ENCODE measurements around the gene SMARCC1.

The SMARCC1 gene

DNA sequence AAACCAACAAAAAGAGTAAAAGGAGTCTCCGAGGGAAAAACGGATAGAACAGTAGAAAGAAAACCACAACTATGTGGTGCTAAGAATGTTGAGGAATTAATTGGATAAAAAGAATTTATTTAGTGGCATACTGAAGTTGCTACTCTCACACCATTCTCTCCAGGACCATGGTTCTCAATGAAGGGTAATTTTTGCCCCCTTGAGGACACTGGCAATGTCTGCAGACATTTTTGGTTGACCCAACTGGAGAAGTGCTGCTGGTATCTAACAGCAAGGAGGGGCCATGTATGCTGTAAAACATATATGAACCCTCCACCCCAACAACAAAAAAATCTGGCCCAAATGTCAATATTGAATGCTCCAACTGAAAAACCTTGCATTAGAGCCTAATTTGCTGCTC is 117.2 kb downstream of the SMARCC1 start:
- no peak for TF ChIP-seq CTCF (IDR thresholded peaks at IDR 0.05; ENCODE audit: extremely low read depth, missing control alignments)
- no peak for DNase-seq (ENCODE audit: low spot score)

DNA sequence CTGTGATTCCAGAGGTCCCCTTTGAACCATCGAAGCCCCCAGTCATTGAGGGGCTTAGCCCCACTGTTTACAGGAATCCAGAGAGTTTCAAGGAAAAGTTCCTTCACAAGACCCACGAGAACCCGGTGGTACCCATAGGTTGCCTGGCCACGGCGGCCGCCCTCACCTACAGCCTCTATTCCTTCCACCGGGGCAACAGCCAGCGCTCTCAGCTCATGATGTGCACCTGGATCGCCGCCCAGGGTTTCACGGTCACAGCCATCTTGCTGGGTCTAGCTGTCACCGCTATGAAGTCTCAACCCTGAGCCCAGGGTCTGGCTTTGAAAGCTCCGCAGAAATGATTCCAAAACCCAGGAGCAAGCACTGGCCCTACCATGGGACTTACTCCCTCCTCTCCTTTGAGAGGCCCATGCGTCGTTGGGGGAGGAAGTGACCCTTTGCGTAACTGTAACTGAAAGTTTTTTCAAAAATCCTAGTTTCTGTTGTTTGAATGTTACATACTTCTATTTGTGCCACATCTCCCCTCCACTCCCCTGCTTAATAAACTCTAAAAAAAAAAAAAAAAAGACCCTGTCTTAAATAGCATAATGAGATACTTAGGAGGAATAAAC is 118.0 kb downstream of the SMARCC1 start:
- DNase-seq (ENCODE audit: low spot score): no peak
- no peak for TF ChIP-seq CTCF (IDR thresholded peaks at IDR 0.05; ENCODE audit: extremely low read depth, missing control alignments)

DNA sequence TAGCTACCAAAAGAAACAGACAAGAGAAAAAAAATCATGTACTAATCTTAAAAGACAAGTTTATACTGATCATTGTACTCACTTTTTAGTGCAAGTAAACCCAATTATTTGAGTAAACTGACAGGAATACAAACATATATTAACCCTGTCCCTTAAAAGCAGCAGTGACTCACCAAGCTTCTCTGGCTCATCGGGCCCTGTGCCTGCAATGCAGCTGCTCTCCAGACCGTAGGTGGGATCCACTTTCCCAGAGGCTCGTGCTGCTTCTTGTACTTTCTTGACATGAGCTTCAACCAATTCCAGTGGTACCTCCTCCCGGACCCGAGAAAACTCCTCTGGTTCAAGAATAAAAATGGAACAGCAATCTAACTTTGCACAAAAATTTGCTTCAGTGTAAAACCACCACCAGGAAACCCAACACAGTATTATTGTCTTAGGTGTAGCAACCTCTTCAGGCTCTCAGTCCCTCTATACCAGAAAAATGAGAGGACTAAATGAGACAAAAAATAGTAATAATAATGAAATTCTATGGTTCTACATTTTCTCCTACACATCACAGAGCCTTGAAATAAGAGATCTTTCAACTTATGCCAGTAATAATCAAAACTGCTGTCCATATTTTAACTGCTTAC is 120.5 kb downstream of the SMARCC1 start:
- no peak for DNase-seq (ENCODE audit: low spot score)
- no peak for TF ChIP-seq CTCF (IDR thresholded peaks at IDR 0.05; ENCODE audit: extremely low read depth, missing control alignments)

DNA sequence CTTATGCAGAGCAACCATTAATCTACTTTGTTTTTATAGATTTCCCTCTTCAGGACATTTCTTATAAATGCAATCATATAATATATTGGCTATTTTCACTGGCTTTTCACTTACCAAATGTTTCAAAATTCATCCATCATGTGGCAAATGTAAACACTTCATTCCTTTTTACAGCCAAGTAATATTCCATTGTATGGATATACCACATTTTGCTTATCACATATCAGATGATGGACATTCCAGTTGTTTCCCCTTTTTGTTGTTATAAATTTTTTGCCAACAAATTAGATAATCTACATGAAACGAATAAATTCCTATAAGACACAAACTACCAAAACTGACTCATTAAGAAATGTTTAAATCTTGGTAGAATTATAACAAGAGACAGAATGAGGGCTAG is 123.2 kb downstream of the SMARCC1 start:
- no peak for DNase-seq (ENCODE audit: low spot score)
- no peak for TF ChIP-seq CTCF (IDR thresholded peaks at IDR 0.05; ENCODE audit: extremely low read depth, missing control alignments)

GRCh38 chr3:47652142-47652541 is 129.6 kb downstream of the SMARCC1 start:
- TF ChIP-seq CTCF (IDR thresholded peaks at IDR 0.05; ENCODE audit: extremely low read depth, missing control alignments): no peak
- DNase-seq (ENCODE audit: low spot score): no peak

DNA sequence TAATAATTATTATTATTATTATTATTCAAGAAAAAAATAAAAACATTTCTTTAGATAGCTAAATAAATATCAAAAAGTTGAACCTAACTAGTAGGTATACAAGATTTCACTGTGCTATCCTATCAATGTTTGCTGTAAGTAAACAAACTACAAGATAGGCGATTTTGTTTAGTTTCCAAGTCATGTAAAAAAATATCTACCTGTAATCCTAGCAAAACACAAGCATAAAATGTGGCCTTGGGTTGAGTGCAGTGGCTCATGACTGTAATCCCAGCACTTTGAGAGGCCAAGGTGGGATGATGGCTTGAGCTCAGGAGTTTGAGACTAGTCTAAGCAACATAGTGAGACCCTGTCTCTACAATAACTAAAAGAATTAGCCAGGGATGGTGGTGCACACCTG is 131.4 kb downstream of the SMARCC1 start:
- no peak for TF ChIP-seq CTCF (IDR thresholded peaks at IDR 0.05; ENCODE audit: extremely low read depth, missing control alignments)
- DNase-seq (ENCODE audit: low spot score): no peak

DNA sequence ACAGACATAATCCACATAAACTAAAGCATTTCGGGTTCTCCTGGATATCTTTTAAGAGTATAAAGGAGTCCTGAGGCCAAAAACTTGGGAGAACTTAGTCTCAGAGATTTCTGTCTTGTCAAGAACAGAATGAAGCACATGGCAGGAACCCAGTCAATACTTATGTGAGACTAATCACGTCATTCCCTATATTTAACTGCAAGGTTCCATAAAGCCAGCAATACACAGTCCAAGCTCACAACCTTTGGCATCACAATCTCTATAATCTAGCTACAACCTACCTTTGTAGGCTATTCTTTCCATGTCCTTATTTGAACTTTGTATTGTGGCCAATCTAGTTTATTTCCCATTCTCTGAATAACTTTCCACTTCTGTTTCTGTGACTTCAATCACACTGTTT is 134.1 kb downstream of the SMARCC1 start:
- no peak for DNase-seq (ENCODE audit: low spot score)
- no peak for TF ChIP-seq CTCF (IDR thresholded peaks at IDR 0.05; ENCODE audit: extremely low read depth, missing control alignments)

All from GM20000 (cell line).